HG02852 (cell line): ENCODE data around the gene RAD17.
A peak's percentile ranks its signal among the peaks of the same experiment; 100 is the strongest.
"Not testable (repeated sequence)": the region's sequence is repeated elsewhere in the genome, so short reads cannot be mapped to it uniquely, and the experiment has no call there.

Experiments
- ATAC-seq: cut with Tn5 transposase; IDR thresholded peaks from one replicate; pipeline ENCODE4 v1.9.1; 2021; ENCODE audit warnings: mild to moderate bottlenecking, moderate library complexity; ENCODE audit not compliant: unreplicated experiment

RAD17 gene

GRCh38 chr5:69374911-69375446, 5.4 kb downstream of the RAD17 start:
- peak; percentile 79 for ATAC-seq

GRCh38 chr5:69378376-69378775, 8.8 kb downstream of the RAD17 start:
- ATAC-seq = no peak

GRCh38 chr5:69404659-69405330, 35.2 kb downstream of the RAD17 start:
- ATAC-seq = no peak

- peak; percentile 71 for ATAC-seq
Measured at GRCh38 chr5:69414885-69415583, 45.4 kb downstream of the RAD17 start, which contains the start of gene MARVELD2. MARVELD2 (plus strand) TSS chr5:69415116; CDS start chr5:69419386, 4,270 bp downstream.

- ATAC-seq = no peak
Measured at GRCh38 chr5:69415584-69415958, 46.0 kb downstream of the RAD17 start.

- no peak for ATAC-seq
Measured at GRCh38 chr5:69416180-69416579, 46.6 kb downstream of the RAD17 start.

GRCh38 chr5:69416699-69417098, 47.1 kb downstream of the RAD17 start:
- ATAC-seq = no peak

GRCh38 chr5:69418554-69418953, 48.9 kb downstream of the RAD17 start:
- no peak for ATAC-seq

- ATAC-seq = no peak
Measured at GRCh38 chr5:69431424-69432303, 62.0 kb downstream of the RAD17 start.

GRCh38 chr5:69432412-69433206, 63.0 kb downstream of the RAD17 start:
- ATAC-seq = peak; percentile 70

GRCh38 chr5:69435276-69435884, 65.8 kb downstream of the RAD17 start:
- not testable (repeated sequence) for ATAC-seq

- ATAC-seq = no peak
Measured at GRCh38 chr5:69444127-69444754, 74.6 kb downstream of the RAD17 start.

GRCh38 chr5:69449511-69449910, 79.9 kb downstream of the RAD17 start:
- no peak for ATAC-seq

- ATAC-seq = no peak
Measured at GRCh38 chr5:69450116-69450515, 80.5 kb downstream of the RAD17 start.

GRCh38 chr5:69450527-69450926, 80.9 kb downstream of the RAD17 start:
- ATAC-seq = not testable (repeated sequence)

GRCh38 chr5:69451941-69452647, 82.5 kb downstream of the RAD17 start:
- no peak for ATAC-seq

- ATAC-seq = not testable (repeated sequence)
Measured at GRCh38 chr5:69453487-69453886, 83.9 kb downstream of the RAD17 start.

- ATAC-seq = no peak
Measured at GRCh38 chr5:69454460-69455249, 85.0 kb downstream of the RAD17 start.
